HEK293T (cell line): ENCODE results near the gene SLC29A1.

Source experiments
- CTCF ChIA-PET: fragments of 350-600 bp; formaldehyde crosslinking; extraction: SDS; loops from one replicate; lab custom pipeline; 2021; ENCODE audit warnings: antibody characterized with exemption, inconsistent platforms; lab: Yijun Ruan, JAX
- POLR2A ChIA-PET: fragments of 350-600 bp; formaldehyde crosslinking; extraction: SDS; loops from one replicate; lab custom pipeline; 2020; ENCODE audit warnings: antibody characterized with exemption, inconsistent platforms; lab: Yijun Ruan, JAX
- DNase-seq: peaks from one replicate; pipeline ENCODE4 v3.0.0; 2012; ENCODE audit warnings: mixed read lengths; ENCODE audit errors: extremely low spot score
- ARNT ChIP-seq: fragments of 450-650 bp; IDR thresholded peaks from 2 replicates; pipeline ENCODE4 v1.6.1; 2017; ENCODE audit warnings: mild to moderate bottlenecking
- BHLHE40 ChIP-seq: fragments of 450-650 bp; IDR thresholded peaks from 2 replicates; pipeline ENCODE4 v1.6.1; 2016; ENCODE audit warnings: mild to moderate bottlenecking, moderate library complexity, borderline replicate concordance
- CTBP1 ChIP-seq: fragments of 450-650 bp; IDR thresholded peaks from 2 replicates; pipeline ENCODE4 v1.6.1; 2016; ENCODE audit warnings: borderline replicate concordance
- ELF4 ChIP-seq: fragments of 450-650 bp; IDR thresholded peaks from 2 replicates; pipeline ENCODE4 v1.6.1; 2017; ENCODE audit warnings: antibody characterized with exemption
- FOXA1 ChIP-seq: fragments of 450-650 bp; IDR thresholded peaks from 2 replicates; pipeline ENCODE4 v1.6.1; 2016; ENCODE audit warnings: mild to moderate bottlenecking
- FOXK2 ChIP-seq: fragments of 450-650 bp; IDR thresholded peaks from 2 replicates; pipeline ENCODE4 v1.6.1; 2016; ENCODE audit warnings: mild to moderate bottlenecking
- FOXM1 ChIP-seq: fragments of 450-650 bp; IDR thresholded peaks from 2 replicates; pipeline ENCODE4 v1.6.1; 2017; ENCODE audit warnings: mild to moderate bottlenecking, borderline replicate concordance
- HDGF ChIP-seq: fragments of 450-650 bp; IDR thresholded peaks from 2 replicates; pipeline ENCODE4 v1.6.1; 2017; ENCODE audit warnings: antibody characterized with exemption, borderline replicate concordance
- L3MBTL2 ChIP-seq: fragments of 450-650 bp; conservative IDR thresholded peaks from 2 replicates; pipeline ENCODE4 v1.6.1; 2016; ENCODE audit warnings: mild to moderate bottlenecking
- LEF1 ChIP-seq: fragments of 450-650 bp; IDR thresholded peaks from 2 replicates; pipeline ENCODE4 v1.6.1; 2017; ENCODE audit warnings: mild to moderate bottlenecking, borderline replicate concordance
- NFRKB ChIP-seq: fragments of 450-650 bp; IDR thresholded peaks from 2 replicates; pipeline ENCODE4 v1.6.1; 2016; ENCODE audit warnings: mild to moderate bottlenecking, moderate library complexity
- SP1 ChIP-seq: fragments of 450-650 bp; IDR thresholded peaks from 2 replicates; pipeline ENCODE4 v1.6.1; 2017
- SUZ12 ChIP-seq: fragments of 450-650 bp; IDR thresholded peaks from 2 replicates; pipeline ENCODE4 v1.6.1; 2016; ENCODE audit warnings: mild to moderate bottlenecking
- TARDBP ChIP-seq: fragments of 450-650 bp; IDR thresholded peaks from 2 replicates; pipeline ENCODE4 v1.6.1; 2016
- ZNF384 ChIP-seq: fragments of 450-650 bp; IDR thresholded peaks from 2 replicates; pipeline ENCODE4 v1.6.1; 2016
- TF ChIP-seq, protein P1 (sequence below): fragments of 450-650 bp; IDR thresholded peaks from 2 replicates; pipeline ENCODE4 v1.6.1; 2016

Gene SLC29A1

DNA sequence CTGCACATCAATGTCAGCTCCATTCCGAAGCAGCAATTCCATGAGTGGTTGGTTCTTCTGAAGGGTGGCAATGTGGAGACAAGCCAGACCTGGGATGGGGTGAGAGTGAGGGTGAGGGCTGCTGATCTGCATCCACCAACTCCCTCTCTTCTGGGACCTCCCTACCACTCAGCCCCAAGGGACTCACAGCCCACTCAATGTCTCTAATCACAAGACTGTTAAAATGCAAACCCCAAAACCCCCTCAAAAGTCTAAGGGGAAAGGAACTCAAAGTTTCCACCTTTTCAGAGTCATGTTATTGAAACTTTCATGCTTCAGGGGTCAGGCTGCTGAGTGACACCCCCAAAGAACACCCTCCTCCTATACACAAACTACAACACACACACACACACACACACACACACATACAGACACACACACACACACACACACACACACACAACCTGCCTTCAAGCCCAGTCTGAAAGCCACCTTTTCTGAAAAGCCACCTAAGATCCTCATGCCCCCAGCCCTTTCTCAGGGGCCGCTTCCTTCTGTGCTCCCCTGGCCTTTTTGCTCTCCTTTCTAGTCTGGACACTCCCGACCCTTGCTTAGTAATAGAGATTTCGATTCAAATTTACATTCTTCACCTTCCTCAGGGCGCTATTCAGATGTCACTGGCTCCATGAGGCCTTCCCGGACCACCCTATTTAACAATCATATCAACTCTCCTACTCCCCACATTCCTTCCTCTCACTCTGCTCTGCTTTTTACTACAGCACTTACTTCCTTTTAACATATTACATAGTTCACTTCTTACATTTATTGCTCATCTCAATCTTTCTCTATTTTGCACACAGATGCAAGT lies 37.3 kb downstream of the SLC29A1 start:
- TF ChIP-seq, protein P1, sequence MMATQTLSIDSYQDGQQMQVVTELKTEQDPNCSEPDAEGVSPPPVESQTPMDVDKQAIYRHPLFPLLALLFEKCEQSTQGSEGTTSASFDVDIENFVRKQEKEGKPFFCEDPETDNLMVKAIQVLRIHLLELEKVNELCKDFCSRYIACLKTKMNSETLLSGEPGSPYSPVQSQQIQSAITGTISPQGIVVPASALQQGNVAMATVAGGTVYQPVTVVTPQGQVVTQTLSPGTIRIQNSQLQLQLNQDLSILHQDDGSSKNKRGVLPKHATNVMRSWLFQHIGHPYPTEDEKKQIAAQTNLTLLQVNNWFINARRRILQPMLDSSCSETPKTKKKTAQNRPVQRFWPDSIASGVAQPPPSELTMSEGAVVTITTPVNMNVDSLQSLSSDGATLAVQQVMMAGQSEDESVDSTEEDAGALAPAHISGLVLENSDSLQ: no peak
- TF ChIP-seq L3MBTL2 (no peak), SP1 (no peak), FOXA1 (no peak), SUZ12 (no peak), ELF4 (no peak), FOXM1 (no peak), FOXK2 (no peak), LEF1 (no peak), TARDBP (no peak), HDGF (no peak), CTBP1 (no peak)
- DNase-seq: no peak
- POLR2A ChIA-PET: interaction anchor here (0.9 to 2.7 kb wide), 2 partner anchors 13 to 14 kb away, joined by 4 to 20 read pairs; partner anchors contain the start of gene HSP90AB1
- CTCF ChIA-PET: no interaction called here

- POLR2A ChIA-PET: interaction anchor here (2.7 kb wide), 1 partner anchor 14 kb away, joined by 20 read pairs; the partner anchor contains the start of gene HSP90AB1
- no peak for TF ChIP-seq CTBP1
- TF ChIP-seq BHLHE40: no peak
- TF ChIP-seq ARNT: no peak
- TF ChIP-seq ELF4: no peak
- TF ChIP-seq HDGF: no peak
- no peak for TF ChIP-seq FOXK2
- TF ChIP-seq LEF1: no peak
- no peak for TF ChIP-seq L3MBTL2
- TF ChIP-seq FOXA1: no peak
- TF ChIP-seq SP1: no peak
- TF ChIP-seq ZNF384: no peak
- TF ChIP-seq, protein P1: no peak
- no peak for TF ChIP-seq SUZ12
- TF ChIP-seq TARDBP: no peak
- no peak for TF ChIP-seq NFRKB
- no peak for TF ChIP-seq FOXM1
- DNase-seq: no peak
- CTCF ChIA-PET: no interaction called here
These were observed 38.2 kb downstream of the SLC29A1 start for GRCh38 chr6:44261581-44261980.

GRCh38 chr6:44262467-44263353 lies 39.3 kb downstream of the SLC29A1 start:
- ChIA-PET CTCF (no interaction called here), POLR2A (interaction anchor here (0.8 to 2.7 kb wide), 2 partner anchors 8 to 15 kb away, joined by 3 to 20 read pairs; partner anchors contain the start of gene HSP90AB1)
- no peak for DNase-seq
- TF ChIP-seq LEF1 (no peak), FOXM1 (no peak), TARDBP (no peak), FOXA1 (no peak), FOXK2 (no peak), HDGF (no peak)
- TF ChIP-seq, protein P1: no peak

DNA sequence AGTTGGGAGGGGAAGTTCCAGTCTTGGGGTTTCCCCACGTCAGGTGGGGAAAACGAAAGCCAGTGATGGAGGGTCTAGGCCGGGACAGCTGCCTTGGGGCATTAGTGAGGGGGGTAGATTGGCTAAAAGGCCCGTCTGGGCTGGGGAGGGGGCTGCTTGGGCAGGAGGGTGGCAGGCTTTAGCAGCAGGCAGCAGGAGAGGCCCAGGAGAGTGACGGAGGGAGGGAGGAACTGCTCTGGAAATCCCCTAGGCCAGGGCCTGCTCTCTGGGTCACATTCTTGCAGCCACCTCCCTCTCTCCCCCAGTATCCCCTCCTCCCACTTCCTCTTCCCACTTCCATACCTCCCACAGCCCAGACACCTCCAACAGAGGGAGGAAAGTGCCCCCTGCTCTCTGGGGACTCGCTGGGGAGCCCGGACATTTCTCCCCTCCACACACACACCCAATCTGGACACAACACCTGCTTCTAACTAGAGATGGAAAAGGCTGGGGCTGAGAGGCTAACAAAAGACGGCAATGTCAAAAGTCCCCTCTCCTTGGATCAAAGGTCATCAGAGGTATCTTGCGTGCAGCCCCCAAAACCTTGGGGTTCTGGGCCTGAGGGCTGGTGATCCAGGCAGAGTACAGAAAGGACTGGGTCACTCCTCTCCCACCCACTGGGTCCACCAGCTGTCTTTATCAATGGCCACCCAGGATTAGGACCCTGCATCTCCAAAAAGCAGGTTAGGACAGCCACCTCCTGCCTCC lies 40.1 kb downstream of the SLC29A1 start:
- TF ChIP-seq BHLHE40: no peak
- TF ChIP-seq TARDBP: no peak
- TF ChIP-seq, protein P1: no peak
- no peak for TF ChIP-seq SP1
- TF ChIP-seq HDGF: no peak
- TF ChIP-seq CTBP1: no peak
- TF ChIP-seq FOXM1: no peak
- TF ChIP-seq FOXK2: no peak
- no peak for TF ChIP-seq ARNT
- TF ChIP-seq FOXA1: no peak
- no peak for TF ChIP-seq ZNF384
- TF ChIP-seq NFRKB: no peak
- no peak for TF ChIP-seq L3MBTL2
- no peak for TF ChIP-seq LEF1
- TF ChIP-seq SUZ12: no peak
- TF ChIP-seq ELF4: no peak
- CTCF ChIA-PET: interaction anchor here (1.0 kb wide), 1 partner anchor 12 kb away, joined by 3 read pairs; no protein-coding TSS in a partner anchor
- DNase-seq: no peak
- POLR2A ChIA-PET: interaction anchor here (1.5 to 3.0 kb wide), 3 partner anchors 16 to 124 kb away, joined by 3 to 22 read pairs (median 20); partner anchors contain the start of genes CDC5L and HSP90AB1
